Measurements from ENCODE around the gene DLL1.

Gene DLL1

DNA sequence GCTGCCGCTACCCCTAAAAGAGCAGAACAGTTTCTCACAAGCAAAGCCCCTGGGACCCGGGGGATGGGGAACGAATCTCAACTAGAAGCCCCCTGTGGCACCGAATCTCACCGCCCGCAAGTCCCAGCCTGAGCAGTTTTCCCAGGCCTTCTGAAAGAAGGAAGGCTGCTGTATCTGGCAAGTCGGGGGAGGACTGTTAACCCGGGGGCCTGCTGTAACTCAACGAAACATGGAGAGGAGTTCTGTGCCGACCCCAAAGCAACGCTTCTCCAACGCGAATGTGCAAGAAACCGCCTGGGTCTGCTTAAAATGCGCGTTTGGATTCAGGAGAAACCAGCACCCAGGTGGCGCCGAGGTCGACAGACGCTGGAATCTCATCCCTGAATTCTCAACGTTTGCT is 34.2 kb downstream of the DLL1 start:
- Histone ChIP-seq H3K4me3 (ENCODE audit: low read depth in 1 of 2, low read length in 1 of 2) (no peak overlapping the region), H3K27me3 (peaks cover 13% of the 10 kb centered on the region), H3K27ac (no peak overlapping the region), H3K36me3 (no peaks in the 10 kb centered on the region), H3K4me1 (ENCODE audit: control insufficient read depth in 1 of 2, insufficient read depth in 1 of 2, low read depth in 1 of 2, low read length in 1 of 2) (no peaks in the 10 kb centered on the region), H3K9me3 (no peaks in the 10 kb centered on the region)
- TF ChIP-seq CTCF (IDR thresholded peaks at IDR 0.05) = no peak

- no peak for TF ChIP-seq CTCF (IDR thresholded peaks at IDR 0.05)
- peaks cover 4% of the 10 kb centered on the region for H3K27me3 ChIP-seq
- H3K36me3 ChIP-seq = no peaks in the 10 kb centered on the region
- no peaks in the 10 kb centered on the region for H3K4me1 ChIP-seq (ENCODE audit: control insufficient read depth in 1 of 2, insufficient read depth in 1 of 2, low read depth in 1 of 2, low read length in 1 of 2)
- no peaks in the 10 kb centered on the region for H3K9me3 ChIP-seq
- no peak overlapping the region for H3K27ac ChIP-seq
- no peak overlapping the region for H3K4me3 ChIP-seq (ENCODE audit: low read depth in 1 of 2, low read length in 1 of 2)
These were observed 35.3 kb downstream of the DLL1 start for GRCh38 chr6:170255426-170256125.

GRCh38 chr6:170254315-170255213 is 36.3 kb downstream of the DLL1 start:
- TF ChIP-seq CTCF (IDR thresholded peaks at IDR 0.05) = no peak
- H3K36me3 ChIP-seq = no peaks in the 10 kb centered on the region
- H3K9me3 ChIP-seq = no peaks in the 10 kb centered on the region
- H3K27me3 ChIP-seq = peaks cover 4% of the 10 kb centered on the region
- no peak overlapping the region for H3K27ac ChIP-seq
- H3K4me3 ChIP-seq (ENCODE audit: low read depth in 1 of 2, low read length in 1 of 2) = no peak overlapping the region
- H3K4me1 ChIP-seq (ENCODE audit: control insufficient read depth in 1 of 2, insufficient read depth in 1 of 2, low read depth in 1 of 2, low read length in 1 of 2) = no peaks in the 10 kb centered on the region

DNA sequence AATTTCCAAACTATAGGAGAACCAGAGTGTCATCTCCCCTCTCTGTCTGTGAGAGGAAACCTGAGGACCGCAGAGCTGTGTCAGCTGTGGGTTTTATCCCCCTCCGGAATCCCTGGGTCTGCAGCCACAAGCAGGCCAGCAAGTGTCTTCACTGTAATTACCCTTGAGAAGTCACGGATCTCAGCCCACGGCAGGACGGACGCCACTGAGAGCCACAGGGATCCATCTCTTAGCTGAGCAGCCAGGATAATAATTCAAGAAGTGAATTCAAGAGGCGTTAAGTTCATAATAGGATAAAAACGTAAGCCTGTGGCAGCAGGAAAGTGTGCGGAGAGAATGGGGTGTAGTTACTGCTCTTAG is 37.0 kb downstream of the DLL1 start:
- H3K4me1 ChIP-seq (ENCODE audit: control insufficient read depth in 1 of 2, insufficient read depth in 1 of 2, low read depth in 1 of 2, low read length in 1 of 2) = no peaks in the 10 kb centered on the region
- no peaks in the 10 kb centered on the region for H3K36me3 ChIP-seq
- no peaks in the 10 kb centered on the region for H3K9me3 ChIP-seq
- no peak overlapping the region for H3K27ac ChIP-seq
- H3K4me3 ChIP-seq (ENCODE audit: low read depth in 1 of 2, low read length in 1 of 2) = no peak overlapping the region
- no peak for TF ChIP-seq CTCF (IDR thresholded peaks at IDR 0.05)
- peaks cover 4% of the 10 kb centered on the region for H3K27me3 ChIP-seq

GRCh38 chr6:170253226-170253909 is 37.5 kb downstream of the DLL1 start:
- H3K4me1 ChIP-seq (ENCODE audit: control insufficient read depth in 1 of 2, insufficient read depth in 1 of 2, low read depth in 1 of 2, low read length in 1 of 2) = no peaks in the 10 kb centered on the region
- H3K27me3 ChIP-seq = peaks cover 4% of the 10 kb centered on the region
- TF ChIP-seq CTCF (IDR thresholded peaks at IDR 0.05) = no peak
- no peaks in the 10 kb centered on the region for H3K36me3 ChIP-seq
- no peak overlapping the region for H3K4me3 ChIP-seq (ENCODE audit: low read depth in 1 of 2, low read length in 1 of 2)
- no peaks in the 10 kb centered on the region for H3K9me3 ChIP-seq
- H3K27ac ChIP-seq = no peak overlapping the region

Measured in neutrophil (primary cell).